GM12878 (cell line): ENCODE data around the gene CRYGN. TPM values are rescaled to one million over a fixed set of nuclear protein-coding genes. Genes with fewer than 3 reads are reported as not detected.

ENCODE experiments used
- ATAC-seq: fragments of 200-7000 bp; cut with Tn5 transposase; 3 replicates; pipeline ENCODE4 v1.9.1; 2020; ENCODE audit warnings: mild to moderate bottlenecking, moderate library complexity
- BruUV-seq: library from RNA; stranded (reverse); fragments of 400-500 nt; replicated peaks from 2 replicates; lab custom pipeline; 2021; lab: Mats Ljungman, UMichigan
- CTCF ChIA-PET: fragments of 300-600 bp; sonication (Branson Sonifier 250); formaldehyde crosslinking; extraction: SDS; loops from one replicate; lab custom pipeline; 2021; ENCODE audit warnings: inconsistent platforms; lab: Yijun Ruan, JAX
- POLR2A ChIA-PET: fragments of 350-600 bp; formaldehyde crosslinking; extraction: SDS; loops from one replicate; lab custom pipeline; 2021; ENCODE audit warnings: inconsistent platforms; lab: Charles Lee
- RAD21 ChIA-PET: fragments of 300-600 bp; sonication (Branson Sonifier 250); formaldehyde crosslinking; loops from one replicate; lab custom pipeline; 2023; ENCODE audit warnings: antibody characterized with exemption; ENCODE audit not compliant: unreplicated experiment; lab: Charles Lee
- SMC1A ChIA-PET: fragments of 300-600 bp; sonication (Branson Sonifier 250); formaldehyde crosslinking; loops from one replicate; lab custom pipeline; 2023; ENCODE audit not compliant: unreplicated experiment, uncharacterized antibody; lab: Charles Lee
- DNase-seq: peaks from one replicate; pipeline ENCODE4 v3.0.0-alpha.2; 2011; ENCODE audit warnings: low read depth, low spot score
- FAIRE-seq: peaks from 3 replicates; lab custom pipeline; 2011; peaks lifted over from hg19 to GRCh38; lab: Jason Lieb, UNC
- H2AFZ ChIP-seq: 2 replicates; pipeline ENCODE4 v1.6.0; 2011; ENCODE audit warnings: low read depth, low read length, control low read depth; ENCODE audit not compliant: control insufficient read depth
- H3K27ac ChIP-seq: 2 replicates; pipeline ENCODE4 v1.5.1; 2011; ENCODE audit warnings: control low read depth; ENCODE audit not compliant: control insufficient read depth, insufficient read depth
- H3K27me3 ChIP-seq, 2 experiments: replicated peaks in 1 of 2; 2 replicates each; pipeline versions ENCODE4 v1.6.0 to v1.6.1; 2011; ENCODE audit warnings: low read length in 1 of 2; ENCODE audit not compliant: control insufficient read depth in 2 of 2, insufficient read depth in 2 of 2
- H3K36me3 ChIP-seq, 2 experiments: 2 replicates each; pipeline ENCODE4 v1.5.1; 2011; ENCODE audit warnings: low read length in 1 of 2; ENCODE audit not compliant: control insufficient read depth in 2 of 2, insufficient read depth in 2 of 2
- H3K4me1 ChIP-seq: 2 replicates; pipeline ENCODE4 v1.6.1; 2011; ENCODE audit warnings: mild to moderate bottlenecking, low read length, moderate library complexity, mixed read lengths; ENCODE audit not compliant: control insufficient read depth, insufficient read depth
- H3K4me2 ChIP-seq: 2 replicates; pipeline ENCODE4 v1.6.0; 2011; ENCODE audit warnings: control low read depth; ENCODE audit not compliant: control insufficient read depth, insufficient read depth
- H3K4me3 ChIP-seq: fragments of 200-600 bp; sonication (generic); 2 replicates; pipeline ENCODE4 v1.5.1; 2016
- H3K79me2 ChIP-seq: 2 replicates; pipeline ENCODE4 v1.6.0; 2011; ENCODE audit warnings: low read length; ENCODE audit not compliant: control insufficient read depth, insufficient read depth
- H3K9ac ChIP-seq: 2 replicates; pipeline ENCODE4 v1.8.0; 2011; ENCODE audit warnings: low read length, control low read depth, mixed read lengths; ENCODE audit not compliant: control insufficient read depth, insufficient read depth
- H3K9me3 ChIP-seq: replicated peaks from 3 replicates; pipeline ENCODE4 v1.5.1; 2011; ENCODE audit warnings: mild to moderate bottlenecking, low read length; ENCODE audit not compliant: control insufficient read depth, insufficient read depth
- H4K20me1 ChIP-seq: 2 replicates; pipeline ENCODE4 v1.6.0; 2011; ENCODE audit not compliant: control insufficient read depth, insufficient read depth
- ASH2L ChIP-seq: fragments of 300-600, 200-600 bp; sonication (generic); IDR thresholded peaks from 2 replicates; pipeline ENCODE4 v1.6.1; 2017; ENCODE audit warnings: low read depth, mild to moderate bottlenecking, borderline replicate concordance
- ATF3 ChIP-seq: IDR thresholded peaks from 2 replicates; pipeline ENCODE4 v1.6.1; 2011; ENCODE audit warnings: low read depth, mild to moderate bottlenecking, low read length, moderate library complexity, borderline replicate concordance; ENCODE audit errors: extremely low read depth
- CBX5 ChIP-seq: sonication (generic); IDR thresholded peaks from 2 replicates; pipeline ENCODE4 v1.6.1; 2016; ENCODE audit warnings: low read depth, moderate library complexity, mild to moderate bottlenecking, inconsistent platforms
- EED ChIP-seq: sonication (generic); IDR thresholded peaks from 2 replicates; pipeline ENCODE4 v1.6.1; 2016; ENCODE audit warnings: antibody characterized with exemption, low read depth
- HDAC2 ChIP-seq: fragments of 200-600 bp; sonication (generic); IDR thresholded peaks from 2 replicates; pipeline ENCODE4 v1.6.1; 2017
- MYB ChIP-seq: fragments of 150-350 bp; IDR thresholded peaks from 2 replicates; pipeline ENCODE4 v1.6.1; 2014; ENCODE audit warnings: mild to moderate bottlenecking, low read depth, low read length, borderline replicate concordance
- NR2F1 ChIP-seq: fragments of 450-650 bp; conservative IDR thresholded peaks from 2 replicates; pipeline ENCODE4 v1.6.1; 2017; ENCODE audit warnings: mild to moderate bottlenecking
- PAX8 ChIP-seq: fragments of 450-650 bp; IDR thresholded peaks from 2 replicates; pipeline ENCODE4 v1.6.1; 2017; ENCODE audit warnings: mild to moderate bottlenecking, moderate library complexity
- PBX3 ChIP-seq: IDR thresholded peaks from 2 replicates; pipeline ENCODE4 v1.6.1; 2011; ENCODE audit warnings: mild to moderate bottlenecking, low read depth, low read length, moderate library complexity; ENCODE audit not compliant: insufficient replicate concordance
- PKNOX1 ChIP-seq: fragments of 450-650 bp; IDR thresholded peaks from 2 replicates; pipeline ENCODE4 v1.6.1; 2016; ENCODE audit warnings: mild to moderate bottlenecking
- PML ChIP-seq: IDR thresholded peaks from 2 replicates; pipeline ENCODE4 v1.6.1; 2012; ENCODE audit warnings: low read length, inconsistent platforms
- RELA ChIP-seq: fragments of 450-650 bp; IDR thresholded peaks from 2 replicates; pipeline ENCODE4 v1.8.0; 2014; ENCODE audit warnings: borderline replicate concordance; ENCODE audit not compliant: partially characterized antibody
- RELB ChIP-seq: fragments of 450-650 bp; IDR thresholded peaks from 2 replicates; pipeline ENCODE4 v1.6.1; 2017; ENCODE audit warnings: low read depth, mild to moderate bottlenecking, moderate library complexity
- SIN3A ChIP-seq: IDR thresholded peaks from 2 replicates; pipeline ENCODE4 v1.6.1; 2012; ENCODE audit warnings: low read depth, low read length, improper control_type of control experiment
- SREBF2 ChIP-seq: IDR thresholded peaks from 2 replicates; pipeline ENCODE4 v1.6.1; 2012; ENCODE audit warnings: mild to moderate bottlenecking, low read length
- TARDBP ChIP-seq: IDR thresholded peaks from 2 replicates; pipeline ENCODE4 v1.6.1; 2016; ENCODE audit warnings: borderline replicate concordance
- TCF7 ChIP-seq: IDR thresholded peaks from 2 replicates; pipeline ENCODE4 v1.6.1; 2014; ENCODE audit warnings: antibody characterized with exemption, borderline replicate concordance
- ZBTB33 ChIP-seq: fragments of 450-650 bp; IDR thresholded peaks from 2 replicates; pipeline ENCODE4 v1.6.1; 2017; ENCODE audit warnings: mild to moderate bottlenecking
- WGBS: methylation state at CpG from one replicate; pipeline ENCODE4 v1.1.6; 2016; ENCODE audit warnings: low lambda C conversion rate; ENCODE audit not compliant: insufficient replicate concordance, insufficient coverage; ENCODE audit errors: missing lambda C conversion rate; 5-methylcytosine and 5-hydroxymethylcytosine counted together
- in situ Hi-C: fragments of 300-500 bp; cut with MboI; formaldehyde crosslinking; loops from 9 replicates; pipeline ENCODE4 v1.14.3; 2018; ENCODE audit warnings: mixed read lengths
- intact Hi-C: fragments of 100-400 bp; cut with micrococcal nuclease; formaldehyde crosslinking; loops from one replicate; pipeline ENCODE4 v1.14.2; 2022; ENCODE audit not compliant: unreplicated experiment
- polyA plus RNA-seq, 11 experiments: library from polyadenylated mRNA; depleted of rRNA in 4 of 11; unstranded in 6 of 11; stranded (reverse) in 5 of 11; fragments of >200 nt; fragmentation: Nextera tagmentation in 4 of 11; fragmentation: Illumina TruSeq in 1 of 11; extraction: Ambion mirVana in 4 of 11; extraction: Trizol in 1 of 11; gene quantifications; 1 replicate in 1 of 11; 2 replicates in 10 of 11; pipeline versions ENCODE4 v1.2.1 to v1.2.3, GENCODE V29; 2011 to 2016; ENCODE audit warnings: inconsistent platforms in 2 of 11, missing spikeins in 2 of 11, low read depth in 1 of 11
- total RNA-seq, 4 experiments: library from RNA; depleted of rRNA in 3 of 4; stranded (reverse); fragments of >200 nt in 3 of 4; fragmentation: Illumina TruSeq in 1 of 4; extraction: Trizol in 1 of 4; gene quantifications; 2 replicates each; pipeline versions ENCODE4 v1.2.1 to v1.2.3, GENCODE V29; 2013 to 2021

The CRYGN gene
- total and polyA plus RNA-seq, 10 of the 15 experiments (the other 5 are each of a cell fraction or from before 2014, with no cell fraction given): not detected

GRCh38 chr7:151454932-151455530, 15.1 kb upstream of the CRYGN start:
- WGBS: 87% methylated on average over 15 of the region's 15 CpGs
- ChIA-PET SMC1A (no interaction called here), POLR2A (no interaction called here), RAD21 (no interaction called here), CTCF (no interaction called here)
- Histone ChIP-seq H3K4me1 (no peaks in the 10 kb centered on the region), H3K9ac (no peak overlapping the region), H3K27me3 (no peaks in the 10 kb centered on the region), H2AFZ (no peak overlapping the region), H3K27ac (no peak overlapping the region), H4K20me1 (no peaks in the 10 kb centered on the region), H3K4me3 (no peak overlapping the region), H3K36me3 (no peaks in the 10 kb centered on the region), H3K79me2 (no peaks in the 10 kb centered on the region), H3K4me2 (no peak overlapping the region), H3K9me3 (no peaks in the 10 kb centered on the region; the same call in 2 of the 3 replicates)
- no peak for FAIRE-seq
- in situ Hi-C loops (no loop called here), intact Hi-C loops (no loop called here)
- ATAC-seq: no peak
- no TSS peak for BruUV-seq
- TF ChIP-seq HDAC2 (no peak), ATF3 (no peak), RELB (no peak), RELA (no peak), NR2F1 (no peak), PAX8 (no peak), ZBTB33 (no peak), PML (no peak), SREBF2 (no peak), TCF7 (no peak), ASH2L (no peak), EED (no peak), MYB (no peak), TARDBP (no peak), SIN3A (no peak), PKNOX1 (no peak), CBX5 (no peak), PBX3 (no peak)
- no peak for DNase-seq
